ENCODE measurements around the gene SPATA4. TPM values are rescaled to one million over a fixed set of nuclear protein-coding genes. Genes with fewer than 3 reads are reported as not detected.

SPATA4 gene
- total RNA-seq, 1 donor from 2014 or later = 0.74 TPM

GRCh38 chr4:176189891-176190795, 5.2 kb downstream of the SPATA4 start:
- Mint-ChIP-seq H3K4me3 (no peak overlapping the region), H3K4me1 (peaks cover 1% of the 10 kb centered on the region), H3K9me3 (no peaks in the 10 kb centered on the region), H3K36me3 (no peaks in the 10 kb centered on the region), H3K27ac (no peak overlapping the region), H3K27me3 (ENCODE audit: low read depth) (peaks cover 1% of the 10 kb centered on the region)
- no peak for DNase-seq (ENCODE audit: low spot score in 2 of 2, unreplicated experiment in 2 of 2)
- TF ChIP-seq, protein P1, sequence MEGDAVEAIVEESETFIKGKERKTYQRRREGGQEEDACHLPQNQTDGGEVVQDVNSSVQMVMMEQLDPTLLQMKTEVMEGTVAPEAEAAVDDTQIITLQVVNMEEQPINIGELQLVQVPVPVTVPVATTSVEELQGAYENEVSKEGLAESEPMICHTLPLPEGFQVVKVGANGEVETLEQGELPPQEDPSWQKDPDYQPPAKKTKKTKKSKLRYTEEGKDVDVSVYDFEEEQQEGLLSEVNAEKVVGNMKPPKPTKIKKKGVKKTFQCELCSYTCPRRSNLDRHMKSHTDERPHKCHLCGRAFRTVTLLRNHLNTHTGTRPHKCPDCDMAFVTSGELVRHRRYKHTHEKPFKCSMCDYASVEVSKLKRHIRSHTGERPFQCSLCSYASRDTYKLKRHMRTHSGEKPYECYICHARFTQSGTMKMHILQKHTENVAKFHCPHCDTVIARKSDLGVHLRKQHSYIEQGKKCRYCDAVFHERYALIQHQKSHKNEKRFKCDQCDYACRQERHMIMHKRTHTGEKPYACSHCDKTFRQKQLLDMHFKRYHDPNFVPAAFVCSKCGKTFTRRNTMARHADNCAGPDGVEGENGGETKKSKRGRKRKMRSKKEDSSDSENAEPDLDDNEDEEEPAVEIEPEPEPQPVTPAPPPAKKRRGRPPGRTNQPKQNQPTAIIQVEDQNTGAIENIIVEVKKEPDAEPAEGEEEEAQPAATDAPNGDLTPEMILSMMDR (IDR thresholded peaks at IDR 0.05; ENCODE audit: unreplicated experiment) = no peak

DNA sequence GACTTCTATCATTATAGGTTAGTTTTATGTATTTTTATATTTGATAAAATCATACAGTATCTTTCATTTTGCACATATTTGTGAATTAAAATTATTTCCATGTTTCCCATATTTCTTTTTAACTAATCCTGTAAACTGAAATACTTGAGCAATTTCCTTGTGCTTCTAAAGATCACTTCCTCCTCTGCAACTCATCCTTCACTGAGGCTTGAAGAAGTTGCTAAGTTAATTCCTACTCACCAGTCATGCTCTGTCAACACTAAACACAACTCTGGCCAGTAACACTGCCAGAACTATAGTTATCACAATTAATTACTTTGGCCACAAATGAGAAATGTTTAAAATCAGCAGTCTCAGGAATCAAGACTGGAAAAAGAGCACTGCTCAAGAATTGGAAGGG, 6.7 kb downstream of the SPATA4 start:
- H3K27ac Mint-ChIP-seq = no peak overlapping the region
- H3K9me3 Mint-ChIP-seq = no peaks in the 10 kb centered on the region
- H3K27me3 Mint-ChIP-seq (ENCODE audit: low read depth) = no peaks in the 10 kb centered on the region
- no peaks in the 10 kb centered on the region for H3K36me3 Mint-ChIP-seq
- DNase-seq (ENCODE audit: low spot score in 2 of 2, unreplicated experiment in 2 of 2) = no peak
- no peaks in the 10 kb centered on the region for H3K4me1 Mint-ChIP-seq
- TF ChIP-seq, protein P1 (IDR thresholded peaks at IDR 0.05; ENCODE audit: unreplicated experiment) = no peak
- H3K4me3 Mint-ChIP-seq = no peak overlapping the region

DNA sequence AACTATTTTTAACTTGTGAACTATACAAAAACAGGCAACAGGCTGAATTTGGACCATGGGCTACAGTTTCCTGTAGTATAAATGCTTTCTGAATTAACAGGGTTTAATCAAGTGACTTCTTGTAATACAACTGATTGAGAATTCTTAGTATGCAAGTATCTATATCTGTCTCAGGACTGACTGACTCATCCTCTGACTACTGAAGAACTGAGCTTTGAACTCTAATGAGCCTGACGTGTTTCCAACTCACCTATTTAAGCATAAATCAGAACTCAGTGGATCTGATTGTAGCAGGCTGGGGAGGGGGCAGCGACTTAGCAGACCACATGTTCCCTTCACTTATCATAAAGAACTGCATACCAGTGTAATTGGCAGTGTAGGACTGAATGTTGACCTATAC, 7.8 kb downstream of the SPATA4 start:
- Mint-ChIP-seq H3K27me3 (ENCODE audit: low read depth) (no peaks in the 10 kb centered on the region), H3K9me3 (no peaks in the 10 kb centered on the region), H3K4me1 (no peaks in the 10 kb centered on the region), H3K36me3 (no peaks in the 10 kb centered on the region), H3K27ac (no peak overlapping the region), H3K4me3 (no peak overlapping the region)
- DNase-seq (ENCODE audit: low spot score in 2 of 2, unreplicated experiment in 2 of 2) = no peak
- TF ChIP-seq, protein P1 (IDR thresholded peaks at IDR 0.05; ENCODE audit: unreplicated experiment) = no peak

DNA sequence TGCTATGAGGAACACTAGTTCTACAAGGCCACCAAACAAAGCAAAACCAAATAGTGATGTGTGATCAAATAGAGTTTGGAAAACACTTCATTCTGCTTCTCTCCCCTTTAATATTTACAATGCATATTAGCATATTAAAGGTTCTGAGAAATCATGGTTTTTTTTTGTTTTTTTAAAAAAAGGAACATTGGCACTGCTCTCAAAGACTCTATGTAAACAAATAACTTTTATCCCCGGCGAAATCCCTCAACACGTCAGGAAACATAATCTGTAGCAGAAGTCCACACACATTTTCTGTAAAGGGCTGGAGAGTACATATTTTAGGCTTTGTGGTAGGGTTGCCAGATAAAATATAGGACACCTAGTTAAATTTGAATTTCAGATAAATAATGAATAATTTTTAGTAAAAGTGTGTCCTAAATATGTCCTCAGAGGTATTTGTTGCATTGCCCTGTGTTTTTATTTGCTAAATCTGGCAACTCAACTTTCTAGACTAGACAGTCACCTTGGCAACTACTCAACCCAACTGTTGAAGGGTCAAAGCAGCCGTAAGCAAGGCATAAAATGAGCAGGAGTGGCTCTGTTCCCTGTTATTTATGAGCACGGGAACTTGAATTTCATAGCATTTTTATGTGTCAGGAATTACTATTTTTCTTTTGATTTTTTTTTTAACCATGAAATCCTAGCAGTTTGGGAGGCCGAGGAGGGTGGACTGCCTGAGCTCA, 8.6 kb downstream of the SPATA4 start:
- no peak overlapping the region for H3K4me3 Mint-ChIP-seq
- DNase-seq (ENCODE audit: low spot score in 2 of 2, unreplicated experiment in 2 of 2) = no peak
- no peaks in the 10 kb centered on the region for H3K4me1 Mint-ChIP-seq
- TF ChIP-seq, protein P1 (IDR thresholded peaks at IDR 0.05; ENCODE audit: unreplicated experiment) = no peak
- no peaks in the 10 kb centered on the region for H3K27me3 Mint-ChIP-seq (ENCODE audit: low read depth)
- H3K9me3 Mint-ChIP-seq = no peaks in the 10 kb centered on the region
- no peak overlapping the region for H3K27ac Mint-ChIP-seq
- no peaks in the 10 kb centered on the region for H3K36me3 Mint-ChIP-seq

- no peaks in the 10 kb centered on the region for H3K27me3 Mint-ChIP-seq (ENCODE audit: low read depth)
- no peak for DNase-seq (ENCODE audit: low spot score in 2 of 2, unreplicated experiment in 2 of 2)
- H3K36me3 Mint-ChIP-seq = no peaks in the 10 kb centered on the region
- no peak overlapping the region for H3K27ac Mint-ChIP-seq
- no peaks in the 10 kb centered on the region for H3K4me1 Mint-ChIP-seq
- H3K4me3 Mint-ChIP-seq = no peak overlapping the region
- TF ChIP-seq, protein P1 (IDR thresholded peaks at IDR 0.05; ENCODE audit: unreplicated experiment) = no peak
- H3K9me3 Mint-ChIP-seq = no peaks in the 10 kb centered on the region
Observed at GRCh38 chr4:176186067-176186466, 9.3 kb downstream of the SPATA4 start.
